ENCODE data around the gene EFNA5.

The EFNA5 gene

DNA sequence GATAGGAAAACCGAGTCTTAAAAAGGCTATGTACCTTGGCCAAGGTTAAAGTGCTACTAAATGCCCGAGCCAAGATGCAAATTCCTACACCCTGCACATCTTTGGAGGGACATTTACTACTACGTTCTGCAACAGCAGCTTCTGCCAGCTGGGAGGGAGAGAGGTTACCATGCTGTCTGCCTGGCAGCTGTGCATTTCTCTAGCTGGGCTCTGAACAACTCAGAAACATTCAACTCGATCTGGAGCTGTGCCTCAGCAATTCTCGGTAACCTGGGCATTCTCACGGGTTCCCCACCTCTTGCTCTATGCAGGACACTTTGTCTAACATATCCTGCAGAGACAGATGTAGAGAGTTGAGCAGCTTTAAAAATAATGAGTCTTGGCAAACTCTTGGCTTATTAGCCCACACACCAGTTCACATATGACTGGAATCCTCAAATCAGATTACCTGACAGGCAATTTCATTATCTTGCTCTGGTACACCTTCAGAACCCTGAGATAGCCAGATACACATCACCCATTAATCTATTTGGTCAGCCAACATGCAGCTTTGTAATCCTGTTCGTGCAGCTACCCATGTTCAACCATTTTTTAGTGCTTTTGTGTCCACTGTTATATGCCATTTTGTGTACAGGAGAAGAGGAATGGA, 115.8 kb downstream of the EFNA5 start:
- H3K27ac ChIP-seq: no peak overlapping the region
- no peak for TF ChIP-seq ZFX (IDR thresholded peaks at IDR 0.05; ENCODE audit: borderline replicate concordance)
- TF ChIP-seq, protein P1, sequence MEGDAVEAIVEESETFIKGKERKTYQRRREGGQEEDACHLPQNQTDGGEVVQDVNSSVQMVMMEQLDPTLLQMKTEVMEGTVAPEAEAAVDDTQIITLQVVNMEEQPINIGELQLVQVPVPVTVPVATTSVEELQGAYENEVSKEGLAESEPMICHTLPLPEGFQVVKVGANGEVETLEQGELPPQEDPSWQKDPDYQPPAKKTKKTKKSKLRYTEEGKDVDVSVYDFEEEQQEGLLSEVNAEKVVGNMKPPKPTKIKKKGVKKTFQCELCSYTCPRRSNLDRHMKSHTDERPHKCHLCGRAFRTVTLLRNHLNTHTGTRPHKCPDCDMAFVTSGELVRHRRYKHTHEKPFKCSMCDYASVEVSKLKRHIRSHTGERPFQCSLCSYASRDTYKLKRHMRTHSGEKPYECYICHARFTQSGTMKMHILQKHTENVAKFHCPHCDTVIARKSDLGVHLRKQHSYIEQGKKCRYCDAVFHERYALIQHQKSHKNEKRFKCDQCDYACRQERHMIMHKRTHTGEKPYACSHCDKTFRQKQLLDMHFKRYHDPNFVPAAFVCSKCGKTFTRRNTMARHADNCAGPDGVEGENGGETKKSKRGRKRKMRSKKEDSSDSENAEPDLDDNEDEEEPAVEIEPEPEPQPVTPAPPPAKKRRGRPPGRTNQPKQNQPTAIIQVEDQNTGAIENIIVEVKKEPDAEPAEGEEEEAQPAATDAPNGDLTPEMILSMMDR (IDR thresholded peaks at IDR 0.05): no peak

DNA sequence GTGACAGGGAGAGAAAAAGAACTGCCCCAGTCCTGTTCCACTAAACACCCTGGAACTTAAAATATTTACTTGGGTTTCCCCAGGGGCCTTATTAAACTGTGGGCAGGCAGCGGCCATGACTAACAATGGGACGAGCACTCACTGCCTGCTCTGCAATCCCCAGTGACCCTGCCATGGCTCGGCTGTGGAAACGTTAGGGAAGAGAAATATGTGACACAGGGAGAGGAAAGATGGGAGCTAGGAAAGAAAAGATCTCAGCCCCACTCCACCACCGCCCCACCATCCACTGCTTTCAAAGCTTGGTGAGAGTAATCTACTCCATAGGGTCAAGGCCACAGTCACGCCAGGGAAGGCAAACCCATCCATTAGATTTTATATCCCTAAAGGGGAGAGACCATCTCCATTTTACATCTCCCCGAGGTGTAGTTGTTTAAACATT, 117.6 kb downstream of the EFNA5 start:
- H3K27ac ChIP-seq: no peak overlapping the region
- no peak for TF ChIP-seq ZFX (IDR thresholded peaks at IDR 0.05; ENCODE audit: borderline replicate concordance)
- TF ChIP-seq, protein P1 (IDR thresholded peaks at IDR 0.05): no peak

DNA sequence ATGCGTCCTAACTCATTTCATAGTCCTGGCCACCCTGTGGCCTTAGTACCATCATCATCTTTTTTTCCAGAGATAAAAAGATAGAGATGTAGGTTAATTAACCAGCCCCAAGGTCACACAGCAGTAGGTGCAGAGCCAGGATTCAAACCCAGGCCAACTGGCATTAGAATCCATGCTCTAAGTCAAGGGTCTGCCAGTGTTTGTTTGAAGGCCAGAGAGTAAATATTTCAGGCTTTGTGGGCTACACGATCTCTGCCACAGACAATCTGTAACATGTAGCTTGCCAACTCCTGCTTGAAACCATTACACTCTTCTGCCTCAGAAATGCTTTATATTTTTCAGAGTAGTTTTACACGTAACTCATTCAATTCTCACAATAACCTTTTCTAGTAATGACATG, 119.6 kb downstream of the EFNA5 start:
- no peak for TF ChIP-seq ZFX (IDR thresholded peaks at IDR 0.05; ENCODE audit: borderline replicate concordance)
- TF ChIP-seq, protein P1 (IDR thresholded peaks at IDR 0.05): no peak

DNA sequence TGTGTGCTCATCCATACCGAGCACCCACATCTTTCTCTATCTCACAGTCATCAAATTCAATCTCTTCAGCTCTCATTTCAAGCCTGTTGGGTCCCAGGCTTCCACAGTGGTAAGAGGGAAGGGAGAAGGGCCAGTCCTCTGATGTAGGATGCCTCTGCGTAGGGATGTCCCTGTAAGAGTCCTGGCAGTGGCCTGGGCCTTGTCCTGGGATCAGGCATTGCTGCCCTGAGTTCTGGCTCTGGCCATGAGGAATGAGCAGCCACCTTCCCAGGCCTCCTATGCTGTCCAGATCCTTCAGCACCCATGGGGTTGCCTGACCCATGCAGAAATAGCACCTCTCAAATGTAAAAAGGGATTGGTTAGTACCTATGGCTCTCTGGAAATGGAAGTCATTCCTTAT, 121.2 kb downstream of the EFNA5 start:
- no peak overlapping the region for H3K27ac ChIP-seq

More for the DNA sequence above, 119.6 kb downstream of the EFNA5 start:
- H3K27ac ChIP-seq: no peak overlapping the region

DNA sequence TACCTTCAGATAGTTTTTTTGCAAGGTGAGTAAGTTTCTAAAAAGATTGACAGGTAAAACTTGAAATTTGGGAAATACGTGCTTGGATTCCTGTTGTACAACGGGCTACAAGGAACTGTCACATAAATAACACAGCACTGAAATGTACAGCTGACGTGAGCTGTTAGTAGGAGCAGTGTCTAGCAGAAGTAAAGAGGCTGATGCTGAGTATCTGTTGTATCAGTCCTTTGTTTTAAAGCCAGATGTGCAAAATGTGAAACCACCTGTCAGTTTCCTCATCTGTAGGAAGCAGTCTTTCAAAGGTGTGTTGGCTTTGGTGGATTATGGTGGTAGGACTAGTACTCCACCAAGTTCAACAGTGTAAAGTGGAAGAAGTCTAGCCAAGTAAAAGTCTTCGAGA, 122.3 kb downstream of the EFNA5 start:
- H3K27ac ChIP-seq: no peak overlapping the region
- TF ChIP-seq ZFX (IDR thresholded peaks at IDR 0.05; ENCODE audit: borderline replicate concordance): no peak
- TF ChIP-seq, protein P1 (IDR thresholded peaks at IDR 0.05): no peak

More for the DNA sequence above, 121.2 kb downstream of the EFNA5 start:
- TF ChIP-seq, protein P1 (IDR thresholded peaks at IDR 0.05): no peak
- no peak for TF ChIP-seq ZFX (IDR thresholded peaks at IDR 0.05; ENCODE audit: borderline replicate concordance)

DNA sequence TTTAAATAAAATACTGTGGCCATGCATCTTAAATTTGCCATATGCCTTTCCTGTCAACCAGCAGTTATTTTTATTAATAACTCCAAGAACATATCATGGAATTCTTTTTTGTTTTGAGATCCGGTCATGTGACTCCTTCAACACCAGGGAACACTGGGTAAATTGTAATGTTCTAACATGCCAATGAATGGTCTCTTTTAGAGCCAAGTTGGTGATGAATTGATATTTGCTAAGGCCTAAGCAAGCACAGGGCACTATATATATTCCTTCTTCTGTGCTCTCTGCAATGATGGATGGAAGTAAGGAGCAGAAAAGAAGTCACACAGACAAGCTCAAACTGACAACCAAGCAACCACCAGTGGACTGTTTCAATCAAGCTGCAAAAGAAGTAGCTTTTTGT, 124.0 kb downstream of the EFNA5 start:
- H3K27ac ChIP-seq: no peak overlapping the region
- no peak for TF ChIP-seq ZFX (IDR thresholded peaks at IDR 0.05; ENCODE audit: borderline replicate concordance)
- TF ChIP-seq, protein P1 (IDR thresholded peaks at IDR 0.05): no peak

DNA sequence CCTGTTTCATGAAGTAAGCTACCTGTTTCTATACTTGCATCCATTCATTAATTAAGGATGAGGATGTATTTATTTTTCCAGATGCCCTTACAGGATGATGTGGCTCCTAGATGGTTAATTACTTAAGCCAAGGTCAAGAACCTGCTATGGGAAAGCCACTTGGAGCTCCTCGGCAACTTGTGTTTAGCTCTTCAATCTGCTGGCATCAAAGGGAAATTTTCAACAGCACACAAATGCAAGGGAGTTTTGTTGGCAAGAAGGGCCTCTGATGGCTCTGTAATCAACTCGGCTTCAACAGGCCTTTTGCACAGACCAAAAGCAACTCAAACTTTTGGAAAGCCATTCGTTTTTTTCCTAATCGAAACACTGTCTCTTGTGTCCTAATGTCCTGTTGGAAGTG, 125.3 kb downstream of the EFNA5 start:
- TF ChIP-seq ZFX (IDR thresholded peaks at IDR 0.05; ENCODE audit: borderline replicate concordance): no peak
- TF ChIP-seq, protein P1 (IDR thresholded peaks at IDR 0.05): no peak
- H3K27ac ChIP-seq: no peak overlapping the region

Data from 22Rv1 (cell line).